Type B pancreatic cell (in vitro differentiated cells): ENCODE results near the gene MRPS5. TPM values are rescaled to one million over a fixed set of nuclear protein-coding genes. Genes with fewer than 3 reads are reported as not detected.
A peak's percentile ranks its signal among the peaks of the same experiment; 100 is the strongest.

ENCODE experiments used
- DNase-seq: peaks from one replicate; pipeline ENCODE4 v3.0.0; 2021; ENCODE audit warnings: mixed read lengths; ENCODE audit not compliant: unreplicated experiment; ENCODE audit errors: extremely low spot score
- H3K27ac Mint-ChIP-seq: 2 replicates; pipeline ENCODE4 v1.8.0; 2021; ENCODE audit warnings: mild to moderate bottlenecking, mixed read lengths
- H3K27me3 Mint-ChIP-seq: 2 replicates; pipeline ENCODE4 v1.8.0; 2021; ENCODE audit warnings: mixed read lengths
- H3K36me3 Mint-ChIP-seq: 2 replicates; pipeline ENCODE4 v1.8.0; 2021; ENCODE audit warnings: mixed read lengths
- H3K4me1 Mint-ChIP-seq: one replicate; pipeline ENCODE4 v1.8.0; 2021; ENCODE audit warnings: mixed read lengths; ENCODE audit not compliant: unreplicated experiment
- H3K4me3 Mint-ChIP-seq: 2 replicates; pipeline ENCODE4 v1.8.0; 2021; ENCODE audit warnings: mild to moderate bottlenecking, mixed read lengths
- H3K9me3 Mint-ChIP-seq: 2 replicates; pipeline ENCODE4 v1.8.0; 2021; ENCODE audit warnings: mixed read lengths
- CTCF ChIP-seq: fragments of 200-600 bp; sonication (generic); conservative IDR thresholded peaks from 2 replicates; pipeline ENCODE4 v1.5.0; 2021; ENCODE audit warnings: antibody characterized with exemption, mild to moderate bottlenecking
- total RNA-seq: library from RNA; stranded (reverse); gene quantifications from 2 replicates; pipeline ENCODE4 v1.2.1, GENCODE V29; 2021; ENCODE audit warnings: low replicate concordance

Gene MRPS5
- total RNA-seq, 1 donor from 2014 or later, result 67.6 TPM

GRCh38 chr2:95041824-95042442 is 79.7 kb downstream of the MRPS5 start:
- H3K27me3 Mint-ChIP-seq, result peaks cover 17% of the 10 kb centered on the region
- H3K27ac Mint-ChIP-seq, result no peak overlapping the region

GRCh38 chr2:95041060-95041823 is 80.4 kb downstream of the MRPS5 start:
- Mint-ChIP-seq H3K4me1 (peaks cover 15% of the 10 kb centered on the region), H3K27ac (no peak overlapping the region), H3K4me3 (no peak overlapping the region), H3K27me3 (peaks cover 17% of the 10 kb centered on the region), H3K36me3 (peaks cover 9% of the 10 kb centered on the region), H3K9me3 (peaks cover 15% of the 10 kb centered on the region)
- TF ChIP-seq CTCF, result no peak
- no peak for DNase-seq

More at GRCh38 chr2:95041824-95042442, 79.7 kb downstream of the MRPS5 start:
- no peak for DNase-seq
- Mint-ChIP-seq H3K9me3 (peaks cover 9% of the 10 kb centered on the region), H3K4me3 (no peak overlapping the region), H3K36me3 (peaks cover 9% of the 10 kb centered on the region), H3K4me1 (peaks cover 10% of the 10 kb centered on the region)
- no peak for TF ChIP-seq CTCF

- Mint-ChIP-seq H3K4me1 (peaks cover 16% of the 10 kb centered on the region), H3K36me3 (peaks cover 9% of the 10 kb centered on the region), H3K27me3 (peaks cover 21% of the 10 kb centered on the region), H3K4me3 (no peak overlapping the region), H3K27ac (no peak overlapping the region), H3K9me3 (peaks cover 15% of the 10 kb centered on the region)
- TF ChIP-seq CTCF, result no peak
- DNase-seq, result no peak
These were observed 81.2 kb downstream of the MRPS5 start for GRCh38 chr2:95040426-95040825.

GRCh38 chr2:95039978-95040377 is 81.6 kb downstream of the MRPS5 start:
- H3K27me3 Mint-ChIP-seq, result peaks cover 23% of the 10 kb centered on the region
- peaks cover 20% of the 10 kb centered on the region for H3K4me1 Mint-ChIP-seq
- H3K27ac Mint-ChIP-seq, result peak overlapping the region; percentile 29
- H3K4me3 Mint-ChIP-seq, result peak overlapping the region; percentile 15
- no peak for DNase-seq
- H3K9me3 Mint-ChIP-seq, result peaks cover 19% of the 10 kb centered on the region
- peaks cover 13% of the 10 kb centered on the region for H3K36me3 Mint-ChIP-seq
- TF ChIP-seq CTCF, result no peak

GRCh38 chr2:95039363-95039762 is 82.2 kb downstream of the MRPS5 start:
- peaks cover 21% of the 10 kb centered on the region for H3K27me3 Mint-ChIP-seq
- no peak for TF ChIP-seq CTCF
- H3K9me3 Mint-ChIP-seq, result peaks cover 19% of the 10 kb centered on the region

More at GRCh38 chr2:95039363-95039762, 82.2 kb downstream of the MRPS5 start:
- no peak for DNase-seq
- Mint-ChIP-seq H3K4me1 (peaks cover 20% of the 10 kb centered on the region), H3K27ac (no peak overlapping the region), H3K4me3 (peak overlapping the region; percentile 20), H3K36me3 (peaks cover 13% of the 10 kb centered on the region)
